Left ventricle myocardium inferior (tissue), 1 donor: ENCODE data around the gene LPIN3. TPM values are rescaled to one million over a fixed set of nuclear protein-coding genes. Genes with fewer than 3 reads are reported as not detected.
"Not testable (repeated sequence)": the region's sequence is repeated elsewhere in the genome, so short reads cannot be mapped to it uniquely, and the experiment has no call there.

Source experiments
- DNase-seq: peaks from one replicate; pipeline ENCODE4 v3.0.0-alpha.2; 2020
- H3K27ac ChIP-seq: fragments of 200-600 bp; replicated peaks from 2 replicates; pipeline ENCODE4 v1.8.0; 2021
- H3K27me3 ChIP-seq: fragments of 200-600 bp; 2 replicates; pipeline ENCODE4 v1.8.0; 2021; ENCODE audit warnings: low read depth
- H3K36me3 ChIP-seq: fragments of 200-600 bp; 2 replicates; pipeline ENCODE4 v1.8.0; 2021
- H3K4me1 ChIP-seq: fragments of 200-600 bp; 2 replicates; pipeline ENCODE4 v1.8.0; 2021
- H3K4me3 ChIP-seq: fragments of 200-600 bp; 2 replicates; pipeline ENCODE4 v1.8.0; 2021; ENCODE audit warnings: mild to moderate bottlenecking, moderate library complexity
- H3K9me3 ChIP-seq: fragments of 200-600 bp; replicated peaks from 2 replicates; pipeline ENCODE4 v1.8.0; 2021
- CTCF ChIP-seq: fragments of 200-600 bp; IDR thresholded peaks from 2 replicates; pipeline ENCODE4 v1.8.0; 2021; ENCODE audit warnings: antibody characterized with exemption, mild to moderate bottlenecking, borderline replicate concordance
- intact Hi-C: fragments of 100-400 bp; cut with micrococcal nuclease; formaldehyde crosslinking; loops from one replicate; pipeline ENCODE4 v1.11.0; 2022
- total RNA-seq: library from RNA; stranded (reverse); fragmentation: NEBNext Ultra II Directional; extraction: Animal tissue kit (Norgen Biotek cat#: 25700); gene quantifications from one replicate; pipeline ENCODE4 v1.2.1, GENCODE V29; 2021
- donor health status: DM: no; HTN: yes; CAD: no; lungs with severe emphysema.

Gene LPIN3
- total RNA-seq, 1 donor from 2014 or later: 19.9 TPM

DNA sequence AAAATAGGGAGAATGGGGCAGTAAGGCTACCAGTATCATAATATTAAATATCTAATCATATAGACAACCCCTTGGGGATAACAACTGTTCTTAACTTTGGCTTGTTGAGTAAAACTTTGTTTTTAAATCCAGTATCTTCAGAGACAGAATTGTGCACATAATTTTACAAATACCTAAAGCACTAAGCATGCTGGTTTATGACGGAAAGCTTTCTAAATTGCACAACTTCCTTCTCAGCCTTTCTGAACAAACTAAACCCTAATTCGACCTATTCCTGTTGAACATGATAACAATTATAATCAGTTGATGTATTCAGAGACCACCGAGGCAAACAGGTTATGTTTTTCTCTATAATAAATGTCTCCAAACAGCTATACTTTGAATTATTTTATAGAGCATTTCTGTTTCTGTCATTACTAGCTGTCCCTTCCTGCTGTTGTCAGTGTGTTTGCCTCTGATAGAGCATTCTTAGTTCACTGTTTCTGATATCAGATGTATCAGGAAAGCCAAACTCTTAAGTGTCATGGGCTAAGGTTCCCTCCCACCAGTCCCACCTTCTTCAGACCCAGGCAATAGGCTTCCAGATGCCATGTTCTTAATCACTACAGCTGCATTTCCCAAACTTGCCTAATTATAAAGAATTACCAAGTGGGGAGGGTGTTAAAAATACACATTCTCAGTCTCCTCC lies 31.8 kb upstream of the LPIN3 start:
- Histone ChIP-seq H3K27me3 (no peaks in the 10 kb centered on the region), H3K4me3 (no peak overlapping the region), H3K4me1 (peaks cover 73% of the 10 kb centered on the region), H3K9me3 (no peaks in the 10 kb centered on the region), H3K36me3 (no peaks in the 10 kb centered on the region), H3K27ac (peak overlapping the region; percentile 69)
- no peak for TF ChIP-seq CTCF
- no peak for DNase-seq
- intact Hi-C loops: no loop called here

DNA sequence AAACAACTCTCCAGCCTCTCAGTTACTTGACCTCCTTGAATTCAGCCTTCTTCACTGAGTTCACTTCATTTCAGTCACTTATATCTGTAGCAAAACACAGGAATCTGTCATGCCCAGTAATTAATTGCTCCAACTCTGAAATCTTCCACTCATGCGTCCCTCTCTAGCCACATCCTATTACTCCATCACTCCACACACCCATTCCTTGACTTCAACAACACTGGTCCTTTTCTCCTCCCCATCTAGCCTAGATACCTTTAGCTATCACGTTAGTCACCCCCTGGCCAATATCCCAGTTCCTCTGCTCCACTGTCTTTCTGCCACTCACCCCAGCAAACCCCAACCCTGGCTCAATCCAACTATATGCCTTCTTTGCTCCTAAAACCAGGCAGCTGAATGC lies 30.8 kb upstream of the LPIN3 start:
- Histone ChIP-seq H3K4me3 (no peak overlapping the region), H3K27ac (peak overlapping the region; percentile 69), H3K9me3 (no peaks in the 10 kb centered on the region), H3K4me1 (peaks cover 73% of the 10 kb centered on the region), H3K36me3 (no peaks in the 10 kb centered on the region), H3K27me3 (no peaks in the 10 kb centered on the region)
- no peak for TF ChIP-seq CTCF
- intact Hi-C loops: no loop called here
- DNase-seq: no peak

DNA sequence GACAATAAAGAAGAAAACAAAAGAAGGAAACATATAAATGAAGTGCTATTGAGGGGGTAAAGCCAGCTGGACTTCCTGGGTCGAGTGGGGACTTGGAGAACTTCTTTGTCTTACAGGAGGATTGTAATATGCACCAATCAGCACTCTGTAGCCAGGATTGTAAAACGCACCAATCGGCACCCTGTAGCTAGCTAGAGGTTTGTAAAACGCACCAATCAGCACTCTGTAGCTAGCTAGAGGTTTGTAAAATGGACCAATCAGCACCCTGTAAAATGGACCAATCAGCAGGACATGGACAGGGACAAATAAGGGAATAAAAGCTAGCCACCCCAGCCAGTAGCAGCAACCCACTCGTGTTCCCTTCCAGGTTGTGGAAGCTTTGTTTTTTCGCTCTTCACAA lies 28.6 kb upstream of the LPIN3 start:
- H3K27me3 ChIP-seq, H3K9me3 ChIP-seq, H3K27ac ChIP-seq, H3K4me3 ChIP-seq, intact Hi-C loops, DNase-seq, H3K36me3 ChIP-seq: not testable (repeated sequence)
- H3K4me1 ChIP-seq: peaks cover 86% of the 10 kb centered on the region

DNA sequence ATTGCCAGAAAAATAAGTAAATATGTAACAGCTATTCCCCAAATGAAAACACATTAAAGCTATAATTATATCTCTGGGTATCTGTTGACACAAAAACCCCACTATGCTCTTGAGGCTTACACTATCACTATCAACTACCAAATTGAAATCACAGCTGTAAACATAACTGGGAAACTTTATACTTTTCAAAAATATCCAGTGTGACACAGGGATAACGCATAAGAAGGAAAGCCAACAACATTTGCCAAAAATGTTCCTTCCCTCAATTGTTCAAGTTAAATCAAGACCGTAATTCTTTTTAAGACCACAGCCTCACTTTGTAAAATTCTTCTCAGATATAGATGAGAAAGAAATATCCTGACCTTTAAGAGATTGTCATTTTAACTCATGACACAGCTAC lies 26.2 kb upstream of the LPIN3 start:
- no peaks in the 10 kb centered on the region for H3K9me3 ChIP-seq
- peak overlapping the region; percentile 3 for H3K4me3 ChIP-seq
- intact Hi-C loops: no loop called here
- H3K27ac ChIP-seq: peak overlapping the region; percentile 93
- H3K4me1 ChIP-seq: peaks cover 81% of the 10 kb centered on the region
- no peaks in the 10 kb centered on the region for H3K36me3 ChIP-seq
- no peaks in the 10 kb centered on the region for H3K27me3 ChIP-seq
- no peak for DNase-seq
- TF ChIP-seq CTCF: no peak

DNA sequence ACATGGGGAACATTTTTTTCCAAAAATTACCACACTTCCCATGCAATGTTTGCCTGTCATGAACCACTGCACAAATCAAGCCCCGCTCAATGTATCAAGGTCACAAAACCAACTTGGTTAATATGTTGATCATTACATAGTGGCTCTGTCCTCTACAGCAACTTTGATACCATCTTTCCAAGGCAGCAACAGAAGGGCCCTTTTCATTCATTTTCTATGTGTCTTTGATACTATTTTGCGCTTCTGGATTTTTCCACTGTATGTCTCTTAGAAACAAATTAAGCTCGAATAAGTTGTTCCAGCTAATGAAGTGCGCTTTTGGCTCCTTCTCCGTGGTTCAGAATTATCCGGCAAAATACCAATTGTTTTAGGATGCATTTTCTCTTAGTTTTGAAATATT lies 24.6 kb upstream of the LPIN3 start:
- Histone ChIP-seq H3K4me1 (peaks cover 67% of the 10 kb centered on the region), H3K9me3 (no peaks in the 10 kb centered on the region), H3K27ac (peak overlapping the region; percentile 93), H3K27me3 (no peaks in the 10 kb centered on the region), H3K4me3 (peak overlapping the region; percentile 84), H3K36me3 (no peaks in the 10 kb centered on the region)
- no peak for DNase-seq
- no peak for TF ChIP-seq CTCF
- intact Hi-C loops: no loop called here
